PFSK-1 (cell line): Measurements from ENCODE around the gene TK2.

Experiments
- FOXP2 ChIP-seq: optimal IDR thresholded peaks from 2 replicates; pipeline ENCODE3; 2011; ENCODE audit warnings: borderline replicate concordance, control low read depth, inconsistent platforms; ENCODE audit not compliant: insufficient read depth; ENCODE audit errors: extremely low read length, extremely low read depth
- SIN3A ChIP-seq: IDR thresholded peaks from 2 replicates; pipeline ENCODE4 v1.6.1; 2012; ENCODE audit warnings: mild to moderate bottlenecking, low read length, moderate library complexity, borderline replicate concordance; ENCODE audit not compliant: insufficient read depth
- TAF1 ChIP-seq: IDR thresholded peaks from 2 replicates; pipeline ENCODE4 v1.6.1; 2012; ENCODE audit warnings: low read length, control low read depth, borderline replicate concordance; ENCODE audit not compliant: insufficient read depth
- TF ChIP-seq, protein P1 (sequence below), 2 experiments: IDR thresholded peaks; 2 replicates each; pipeline versions ENCODE4 v1.6.1 to v1.8.0; 2011 to 2012; ENCODE audit warnings: low read depth in 2 of 2, low read length in 2 of 2, control low read depth in 1 of 2, inconsistent platforms in 1 of 2, mild to moderate bottlenecking in 1 of 2, moderate library complexity in 1 of 2; ENCODE audit not compliant: insufficient read depth in 1 of 2

- TF ChIP-seq TAF1: no peak
- TF ChIP-seq, protein P1, sequence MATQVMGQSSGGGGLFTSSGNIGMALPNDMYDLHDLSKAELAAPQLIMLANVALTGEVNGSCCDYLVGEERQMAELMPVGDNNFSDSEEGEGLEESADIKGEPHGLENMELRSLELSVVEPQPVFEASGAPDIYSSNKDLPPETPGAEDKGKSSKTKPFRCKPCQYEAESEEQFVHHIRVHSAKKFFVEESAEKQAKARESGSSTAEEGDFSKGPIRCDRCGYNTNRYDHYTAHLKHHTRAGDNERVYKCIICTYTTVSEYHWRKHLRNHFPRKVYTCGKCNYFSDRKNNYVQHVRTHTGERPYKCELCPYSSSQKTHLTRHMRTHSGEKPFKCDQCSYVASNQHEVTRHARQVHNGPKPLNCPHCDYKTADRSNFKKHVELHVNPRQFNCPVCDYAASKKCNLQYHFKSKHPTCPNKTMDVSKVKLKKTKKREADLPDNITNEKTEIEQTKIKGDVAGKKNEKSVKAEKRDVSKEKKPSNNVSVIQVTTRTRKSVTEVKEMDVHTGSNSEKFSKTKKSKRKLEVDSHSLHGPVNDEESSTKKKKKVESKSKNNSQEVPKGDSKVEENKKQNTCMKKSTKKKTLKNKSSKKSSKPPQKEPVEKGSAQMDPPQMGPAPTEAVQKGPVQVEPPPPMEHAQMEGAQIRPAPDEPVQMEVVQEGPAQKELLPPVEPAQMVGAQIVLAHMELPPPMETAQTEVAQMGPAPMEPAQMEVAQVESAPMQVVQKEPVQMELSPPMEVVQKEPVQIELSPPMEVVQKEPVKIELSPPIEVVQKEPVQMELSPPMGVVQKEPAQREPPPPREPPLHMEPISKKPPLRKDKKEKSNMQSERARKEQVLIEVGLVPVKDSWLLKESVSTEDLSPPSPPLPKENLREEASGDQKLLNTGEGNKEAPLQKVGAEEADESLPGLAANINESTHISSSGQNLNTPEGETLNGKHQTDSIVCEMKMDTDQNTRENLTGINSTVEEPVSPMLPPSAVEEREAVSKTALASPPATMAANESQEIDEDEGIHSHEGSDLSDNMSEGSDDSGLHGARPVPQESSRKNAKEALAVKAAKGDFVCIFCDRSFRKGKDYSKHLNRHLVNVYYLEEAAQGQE (IDR thresholded peaks at IDR 0.05; ENCODE audit: insufficient read depth in 1 of 2, low read depth in 2 of 2, low read length in 2 of 2): no peak
- no peak for TF ChIP-seq SIN3A
- TF ChIP-seq FOXP2: no peak
These were observed 78.7 kb downstream of the TK2 start for GRCh38 chr16:66471264-66471663.
